SK-N-SH (cell line): Measurements from ENCODE around the gene TBRG4.

Experiments
- GABPA ChIP-seq: IDR thresholded peaks from 2 replicates; pipeline ENCODE4 v1.4.0; 2012; ENCODE audit warnings: low read depth, mild to moderate bottlenecking
- GATA2 ChIP-seq: sonication (generic); formaldehyde crosslinking; IDR thresholded peaks from 2 replicates; pipeline ENCODE4 v1.5.0; 2020; ENCODE audit warnings: mild to moderate bottlenecking, missing genetic modification reagents
- TAF1 ChIP-seq: IDR thresholded peaks from 2 replicates; pipeline ENCODE4 v1.6.1; 2012; ENCODE audit warnings: low read depth, mild to moderate bottlenecking, low read length, moderate library complexity, borderline replicate concordance
- TF ChIP-seq, protein P1 (sequence below): fragments of 200-600 bp; sonication (generic); IDR thresholded peaks from 2 replicates; pipeline ENCODE4 v1.6.1; 2017; ENCODE audit warnings: antibody characterized with exemption, mild to moderate bottlenecking, moderate library complexity
- TF ChIP-seq, protein P2 (sequence below): IDR thresholded peaks from 2 replicates; pipeline ENCODE4 v1.6.1; 2012; ENCODE audit warnings: mild to moderate bottlenecking, low read depth, low read length, moderate library complexity

DNA sequence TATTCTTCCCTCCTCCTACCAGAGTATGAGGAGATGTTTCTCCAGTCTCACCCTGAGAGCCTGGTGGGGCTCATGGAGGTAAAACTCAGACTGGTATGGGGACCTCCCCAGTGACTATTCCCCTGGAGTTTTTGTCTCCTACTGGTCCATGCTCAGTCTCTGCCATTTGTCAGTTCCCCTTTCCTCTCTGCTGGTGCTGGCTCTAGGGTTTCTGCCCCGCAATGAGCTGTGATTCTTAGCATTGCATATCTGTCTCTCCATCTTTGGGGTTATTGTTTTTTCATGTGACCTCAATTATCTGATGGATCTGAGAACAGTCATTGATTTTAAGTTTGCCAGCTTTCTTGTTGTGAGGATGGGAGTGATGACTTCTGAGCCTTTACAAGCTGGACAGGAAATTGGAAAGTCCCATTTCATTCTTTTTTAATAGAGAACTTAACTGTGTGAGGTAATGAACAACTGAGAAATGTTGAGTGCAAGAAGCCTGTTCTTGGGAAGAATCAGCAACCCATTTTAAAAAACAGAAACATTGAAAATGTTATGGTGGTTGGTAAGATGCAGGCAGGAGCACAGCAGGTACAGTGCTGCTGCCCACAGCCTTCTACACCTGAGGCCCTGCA is 49.6 kb downstream of the TBRG4 start:
- TF ChIP-seq, protein P1, sequence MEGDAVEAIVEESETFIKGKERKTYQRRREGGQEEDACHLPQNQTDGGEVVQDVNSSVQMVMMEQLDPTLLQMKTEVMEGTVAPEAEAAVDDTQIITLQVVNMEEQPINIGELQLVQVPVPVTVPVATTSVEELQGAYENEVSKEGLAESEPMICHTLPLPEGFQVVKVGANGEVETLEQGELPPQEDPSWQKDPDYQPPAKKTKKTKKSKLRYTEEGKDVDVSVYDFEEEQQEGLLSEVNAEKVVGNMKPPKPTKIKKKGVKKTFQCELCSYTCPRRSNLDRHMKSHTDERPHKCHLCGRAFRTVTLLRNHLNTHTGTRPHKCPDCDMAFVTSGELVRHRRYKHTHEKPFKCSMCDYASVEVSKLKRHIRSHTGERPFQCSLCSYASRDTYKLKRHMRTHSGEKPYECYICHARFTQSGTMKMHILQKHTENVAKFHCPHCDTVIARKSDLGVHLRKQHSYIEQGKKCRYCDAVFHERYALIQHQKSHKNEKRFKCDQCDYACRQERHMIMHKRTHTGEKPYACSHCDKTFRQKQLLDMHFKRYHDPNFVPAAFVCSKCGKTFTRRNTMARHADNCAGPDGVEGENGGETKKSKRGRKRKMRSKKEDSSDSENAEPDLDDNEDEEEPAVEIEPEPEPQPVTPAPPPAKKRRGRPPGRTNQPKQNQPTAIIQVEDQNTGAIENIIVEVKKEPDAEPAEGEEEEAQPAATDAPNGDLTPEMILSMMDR: no peak
- TF ChIP-seq GATA2 (CRISPR knock-in tag) (no peak), GABPA (no peak), TAF1 (no peak)
- TF ChIP-seq, protein P2, sequence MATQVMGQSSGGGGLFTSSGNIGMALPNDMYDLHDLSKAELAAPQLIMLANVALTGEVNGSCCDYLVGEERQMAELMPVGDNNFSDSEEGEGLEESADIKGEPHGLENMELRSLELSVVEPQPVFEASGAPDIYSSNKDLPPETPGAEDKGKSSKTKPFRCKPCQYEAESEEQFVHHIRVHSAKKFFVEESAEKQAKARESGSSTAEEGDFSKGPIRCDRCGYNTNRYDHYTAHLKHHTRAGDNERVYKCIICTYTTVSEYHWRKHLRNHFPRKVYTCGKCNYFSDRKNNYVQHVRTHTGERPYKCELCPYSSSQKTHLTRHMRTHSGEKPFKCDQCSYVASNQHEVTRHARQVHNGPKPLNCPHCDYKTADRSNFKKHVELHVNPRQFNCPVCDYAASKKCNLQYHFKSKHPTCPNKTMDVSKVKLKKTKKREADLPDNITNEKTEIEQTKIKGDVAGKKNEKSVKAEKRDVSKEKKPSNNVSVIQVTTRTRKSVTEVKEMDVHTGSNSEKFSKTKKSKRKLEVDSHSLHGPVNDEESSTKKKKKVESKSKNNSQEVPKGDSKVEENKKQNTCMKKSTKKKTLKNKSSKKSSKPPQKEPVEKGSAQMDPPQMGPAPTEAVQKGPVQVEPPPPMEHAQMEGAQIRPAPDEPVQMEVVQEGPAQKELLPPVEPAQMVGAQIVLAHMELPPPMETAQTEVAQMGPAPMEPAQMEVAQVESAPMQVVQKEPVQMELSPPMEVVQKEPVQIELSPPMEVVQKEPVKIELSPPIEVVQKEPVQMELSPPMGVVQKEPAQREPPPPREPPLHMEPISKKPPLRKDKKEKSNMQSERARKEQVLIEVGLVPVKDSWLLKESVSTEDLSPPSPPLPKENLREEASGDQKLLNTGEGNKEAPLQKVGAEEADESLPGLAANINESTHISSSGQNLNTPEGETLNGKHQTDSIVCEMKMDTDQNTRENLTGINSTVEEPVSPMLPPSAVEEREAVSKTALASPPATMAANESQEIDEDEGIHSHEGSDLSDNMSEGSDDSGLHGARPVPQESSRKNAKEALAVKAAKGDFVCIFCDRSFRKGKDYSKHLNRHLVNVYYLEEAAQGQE: no peak
